Measurements from ENCODE around the gene RANBP10.

Gene RANBP10

GRCh38 chr16:67825906-67826305 is 19.5 kb upstream of the RANBP10 start:
- no peak for DNase-seq

GRCh38 chr16:67825119-67825518 is 18.8 kb upstream of the RANBP10 start:
- no peak for DNase-seq

- no peak for DNase-seq
These were observed 16.2 kb upstream of the RANBP10 start for GRCh38 chr16:67822511-67822910.

GRCh38 chr16:67820608-67821259 is 14.4 kb upstream of the RANBP10 start:
- no peak for DNase-seq

- DNase-seq = no peak
These were observed 8.2 kb upstream of the RANBP10 start for GRCh38 chr16:67814567-67814966.

GRCh38 chr16:67811899-67812298 is 5.5 kb upstream of the RANBP10 start:
- DNase-seq = no peak

GRCh38 chr16:67807148-67807682 is 855 bp upstream of the RANBP10 start:
- DNase-seq = no peak

GRCh38 chr16:67805718-67806427 is 487 bp downstream of the RANBP10 start:
- no peak for DNase-seq

- DNase-seq = no peak
These were observed 1.4 kb downstream of the RANBP10 start for GRCh38 chr16:67804853-67805542.

GRCh38 chr16:67803894-67804293 is 2.5 kb downstream of the RANBP10 start:
- no peak for DNase-seq

- no peak for DNase-seq
These were observed 4.5 kb downstream of the RANBP10 start for GRCh38 chr16:67801883-67802282.

GRCh38 chr16:67801241-67801640 is 5.1 kb downstream of the RANBP10 start:
- no peak for DNase-seq

- no peak for DNase-seq
These were observed 5.9 kb downstream of the RANBP10 start for GRCh38 chr16:67800338-67800926.

- DNase-seq = no peak
These were observed 10.2 kb downstream of the RANBP10 start for GRCh38 chr16:67796099-67796718.

GRCh38 chr16:67790071-67790470 is 16.3 kb downstream of the RANBP10 start:
- DNase-seq = no peak

- DNase-seq = no peak
These were observed 19.9 kb downstream of the RANBP10 start for GRCh38 chr16:67786491-67786890.

- no peak for DNase-seq
These were observed 23.0 kb downstream of the RANBP10 start for GRCh38 chr16:67783353-67783725.

GRCh38 chr16:67782567-67783352 is 23.6 kb downstream of the RANBP10 start:
- no peak for DNase-seq

- no peak for DNase-seq
These were observed 24.8 kb downstream of the RANBP10 start for GRCh38 chr16:67781565-67781921.

- DNase-seq = no peak
These were observed 25.4 kb downstream of the RANBP10 start for GRCh38 chr16:67780847-67781564.

GRCh38 chr16:67779256-67780014 is 26.9 kb downstream of the RANBP10 start:
- DNase-seq = no peak
